ENCODE data around the gene PDE7B. TPM values are rescaled to one million over a fixed set of nuclear protein-coding genes. Genes with fewer than 3 reads are reported as not detected.

PDE7B gene
- total and polyA plus RNA-seq, 2 of the 13 experiments (the other 11 are each of a cell fraction or from before 2014, with no cell fraction given) = not detected

DNA sequence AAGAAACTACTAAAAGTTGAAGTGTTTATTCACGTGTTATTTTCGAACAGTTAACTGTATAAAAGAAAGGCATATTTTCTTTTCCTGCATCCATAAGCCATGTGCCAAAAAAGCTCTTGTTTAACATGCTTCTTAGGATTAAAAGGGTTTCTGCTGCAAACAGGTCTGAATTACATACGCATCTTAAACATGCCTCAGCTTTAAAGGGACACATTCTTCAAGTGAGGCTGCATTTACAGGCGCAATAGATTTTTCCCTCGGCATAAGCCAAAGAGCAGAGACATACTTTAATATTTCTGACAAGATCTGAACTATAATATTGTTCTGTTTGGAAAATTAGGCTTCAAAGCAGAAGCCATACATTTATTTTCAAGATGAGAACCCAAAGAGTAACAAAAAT is 39.4 kb downstream of the PDE7B start:
- no peak overlapping the region for H3K4me3 ChIP-seq (replicated peaks in 1 of 3; ENCODE audit: insufficient read depth in 1 of 3, low read depth in 2 of 3, low read length in 3 of 3)
- no peaks in the 10 kb centered on the region for H4K20me1 ChIP-seq (ENCODE audit: insufficient read depth, low read length)
- no peak overlapping the region for H2AFZ ChIP-seq (ENCODE audit: low read length)
- no peak overlapping the region for H3K9ac ChIP-seq (ENCODE audit: insufficient read depth, low read depth, low read length)
- H3K4me1 ChIP-seq (ENCODE audit: insufficient read depth, low read length) = peaks cover 11% of the 10 kb centered on the region; the same call in 1 of the 2 replicates
- H3K27me3 ChIP-seq (ENCODE audit: control insufficient read depth in 1 of 2, insufficient read depth in 2 of 2, low read length in 2 of 2) = no peaks in the 10 kb centered on the region
- no peaks in the 10 kb centered on the region for H3K36me3 ChIP-seq (replicated peaks in 1 of 2; ENCODE audit: control insufficient read depth in 1 of 2, insufficient read depth in 2 of 2, low read length in 2 of 2)
- no peak for DNase-seq (ENCODE audit: low spot score)
- no peak overlapping the region for H3K27ac ChIP-seq (ENCODE audit: extremely low read length, insufficient read depth, low read length)
- intact Hi-C loops (cut with micrococcal nuclease; ENCODE audit: unreplicated experiment) (no loop called here), in situ Hi-C loops (cut with HindIII; ENCODE audit: extremely low pct_ligation_motif_present, low pct_unique_long_range_greater_than_20kb) (no loop called here)
- no peak overlapping the region for H3K4me2 ChIP-seq (ENCODE audit: low read depth, low read length)
- BruUV-seq (replicated peaks) = no TSS peak
- no peaks in the 10 kb centered on the region for H3K9me3 ChIP-seq (ENCODE audit: low read length)
- H3K79me2 ChIP-seq (ENCODE audit: insufficient read depth, low read length) = no peaks in the 10 kb centered on the region
- TF ChIP-seq ZNF839 (CRISPR knock-in tag; IDR thresholded peaks at IDR 0.05; ENCODE audit: borderline replicate concordance) (no peak), ZNF30 (CRISPR knock-in tag; IDR thresholded peaks at IDR 0.05) (no peak), RXRA (CRISPR knock-in tag; IDR thresholded peaks at IDR 0.05) (no peak)
- POLR2A ChIA-PET = no interaction called here
- CTCF ChIA-PET (ENCODE audit: low intra/inter-chr PET ratio, low total read pairs) = no interaction called here
- no peak for ATAC-seq
- no peak for FAIRE-seq
- 7% methylated on average over 5 of the region's 5 CpGs for WGBS (ENCODE audit: low lambda C conversion rate)

- Histone ChIP-seq H2AFZ (ENCODE audit: low read length) (no peak overlapping the region), H4K20me1 (ENCODE audit: insufficient read depth, low read length) (no peaks in the 10 kb centered on the region), H3K9ac (ENCODE audit: insufficient read depth, low read depth, low read length) (no peak overlapping the region), H3K27ac (ENCODE audit: extremely low read length, insufficient read depth, low read length) (no peak overlapping the region), H3K4me3 (replicated peaks in 1 of 3; ENCODE audit: insufficient read depth in 1 of 3, low read depth in 2 of 3, low read length in 3 of 3) (no peak overlapping the region), H3K79me2 (ENCODE audit: insufficient read depth, low read length) (no peaks in the 10 kb centered on the region), H3K27me3 (ENCODE audit: control insufficient read depth in 1 of 2, insufficient read depth in 2 of 2, low read length in 2 of 2) (no peaks in the 10 kb centered on the region), H3K4me1 (ENCODE audit: insufficient read depth, low read length) (peaks cover 11% of the 10 kb centered on the region; the same call in 1 of the 2 replicates), H3K9me3 (ENCODE audit: low read length) (no peaks in the 10 kb centered on the region), H3K36me3 (replicated peaks in 1 of 2; ENCODE audit: control insufficient read depth in 1 of 2, insufficient read depth in 2 of 2, low read length in 2 of 2) (no peaks in the 10 kb centered on the region), H3K4me2 (ENCODE audit: low read depth, low read length) (no peak overlapping the region)
- POLR2A ChIA-PET = no interaction called here
- CTCF ChIA-PET (ENCODE audit: low intra/inter-chr PET ratio, low total read pairs) = no interaction called here
- intact Hi-C loops (cut with micrococcal nuclease; ENCODE audit: unreplicated experiment) = no loop called here
- ATAC-seq (no peak), FAIRE-seq (no peak), DNase-seq (ENCODE audit: low spot score) (no peak)
- in situ Hi-C loops (cut with HindIII; ENCODE audit: extremely low pct_ligation_motif_present, low pct_unique_long_range_greater_than_20kb) = no loop called here
- BruUV-seq (replicated peaks) = no TSS peak
- TF ChIP-seq ZNF782 (CRISPR knock-in tag; IDR thresholded peaks at IDR 0.05; ENCODE audit: borderline replicate concordance) (no peak), ZNF3 (CRISPR knock-in tag; IDR thresholded peaks at IDR 0.05) (no peak)
Observed at GRCh38 chr6:135891710-135892109, 40.2 kb downstream of the PDE7B start.
